Measurements from ENCODE around the gene SOX11.

SOX11 gene

DNA sequence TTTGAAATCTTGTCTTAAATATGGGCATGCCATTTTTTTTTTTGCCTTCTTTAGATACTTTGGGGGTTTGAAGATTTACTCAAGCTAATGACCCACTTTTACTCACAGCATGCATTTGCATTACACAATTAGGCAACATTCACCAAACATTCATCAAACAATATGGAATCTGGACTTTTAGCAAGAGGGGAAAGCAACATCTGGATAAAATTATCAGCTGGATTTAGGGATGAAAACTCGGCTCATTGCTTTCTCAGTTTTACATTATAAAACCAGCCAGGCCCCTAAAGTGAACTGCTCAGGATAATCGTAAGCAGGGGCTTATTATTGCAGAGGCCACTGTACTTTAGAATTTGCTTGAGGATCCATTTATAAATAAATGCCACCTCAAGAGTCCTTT, 44.7 kb downstream of the SOX11 start:
- Histone ChIP-seq H3K36me3 (ENCODE audit: control insufficient read depth, insufficient read depth, low read length) (no peaks in the 10 kb centered on the region), H3K27ac (ENCODE audit: low read length) (no peak overlapping the region), H3K4me1 (ENCODE audit: control insufficient read depth, insufficient read depth, low read length) (no peaks in the 10 kb centered on the region), H3K4me3 (ENCODE audit: low read length) (no peak overlapping the region), H3K9me3 (ENCODE audit: control insufficient read depth, insufficient read depth, low read length) (no peaks in the 10 kb centered on the region), H3K27me3 (ENCODE audit: control insufficient read depth, insufficient read depth, low read length) (no peaks in the 10 kb centered on the region)
- no peak for DNase-seq (ENCODE audit: low read depth, low spot score)
- no CpG with 5 or more reads among the region's 2 CpGs for WGBS (ENCODE audit: insufficient coverage, insufficient read length)

DNA sequence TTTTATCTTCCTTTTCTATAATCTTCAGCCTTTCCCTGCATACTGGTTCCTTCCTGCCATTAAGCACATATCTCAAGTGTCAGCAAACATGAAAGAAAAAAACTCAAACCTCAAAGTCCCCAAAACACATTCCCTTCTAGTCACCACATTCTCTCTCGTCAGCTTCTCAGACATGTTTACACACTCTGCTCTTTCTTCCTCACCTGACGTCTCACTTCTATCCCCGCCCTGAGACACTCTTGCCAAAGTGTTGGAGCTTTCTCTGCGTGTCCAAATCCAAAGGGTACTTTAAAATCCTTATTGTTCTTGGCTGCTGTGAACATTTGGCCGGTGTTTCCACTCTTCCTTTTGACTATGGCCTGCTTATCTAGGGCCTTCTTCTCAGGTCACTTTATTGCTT, 47.9 kb downstream of the SOX11 start:
- H3K9me3 ChIP-seq (ENCODE audit: control insufficient read depth, insufficient read depth, low read length), result no peaks in the 10 kb centered on the region; the same call in 1 of the 2 replicates
- no peaks in the 10 kb centered on the region for H3K36me3 ChIP-seq (ENCODE audit: control insufficient read depth, insufficient read depth, low read length)
- no peak overlapping the region for H3K4me3 ChIP-seq (ENCODE audit: low read length)
- WGBS (ENCODE audit: insufficient coverage, insufficient read length), result no CpG with 5 or more reads among the region's 5 CpGs
- peaks cover 2% of the 10 kb centered on the region; the same call in 1 of the 2 replicates for H3K4me1 ChIP-seq (ENCODE audit: control insufficient read depth, insufficient read depth, low read length)
- no peak overlapping the region for H3K27ac ChIP-seq (ENCODE audit: low read length)
- DNase-seq (ENCODE audit: low read depth, low spot score), result no peak
- no peaks in the 10 kb centered on the region for H3K27me3 ChIP-seq (ENCODE audit: control insufficient read depth, insufficient read depth, low read length)

DNA sequence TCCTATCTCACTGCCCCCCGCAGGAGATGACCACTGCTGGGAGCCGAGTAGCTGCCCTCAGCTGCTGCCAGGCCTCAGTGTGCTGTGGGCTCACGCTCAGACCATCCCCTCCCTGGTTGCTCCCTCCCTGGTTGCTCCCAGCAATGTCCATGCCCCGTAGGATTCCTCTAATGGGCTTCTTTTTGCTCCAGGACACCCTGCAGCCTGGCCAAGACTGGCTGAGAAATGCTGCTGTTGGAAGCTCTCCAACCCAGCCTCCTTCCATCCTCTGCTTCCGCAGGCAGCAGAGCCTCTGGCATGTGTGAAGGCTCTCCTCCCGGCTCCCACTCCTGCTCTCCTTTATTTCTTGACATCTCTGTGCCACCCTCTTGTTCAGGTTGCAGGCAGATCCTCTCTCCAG, 48.6 kb downstream of the SOX11 start:
- no peak overlapping the region for H3K27ac ChIP-seq (ENCODE audit: low read length)
- H3K9me3 ChIP-seq (ENCODE audit: control insufficient read depth, insufficient read depth, low read length), result no peaks in the 10 kb centered on the region; the same call in 1 of the 2 replicates
- no peaks in the 10 kb centered on the region for H3K36me3 ChIP-seq (ENCODE audit: control insufficient read depth, insufficient read depth, low read length)

DNA sequence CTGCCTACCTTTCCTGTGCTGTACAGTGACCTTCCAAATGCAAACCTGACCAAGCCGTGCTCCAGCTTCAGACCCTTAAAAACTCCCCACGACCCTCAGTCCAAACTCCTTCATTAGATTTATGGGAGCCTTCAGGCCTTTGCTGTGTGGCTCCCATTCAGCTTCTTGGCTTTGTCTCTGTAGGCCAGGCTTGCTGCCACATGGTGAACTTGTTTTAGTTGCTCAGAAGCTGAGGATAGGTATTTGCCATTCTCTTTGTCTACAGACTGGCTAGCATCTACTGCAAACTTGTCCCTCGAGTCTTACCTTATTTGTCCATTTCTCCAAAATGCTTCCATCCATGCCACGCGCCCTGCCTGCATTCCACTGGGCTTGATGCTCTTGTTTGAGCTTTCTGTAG, 49.1 kb downstream of the SOX11 start:
- no peaks in the 10 kb centered on the region for H3K27me3 ChIP-seq (ENCODE audit: control insufficient read depth, insufficient read depth, low read length)
- H3K9me3 ChIP-seq (ENCODE audit: control insufficient read depth, insufficient read depth, low read length), result no peaks in the 10 kb centered on the region; the same call in 1 of the 2 replicates
- peaks cover 4% of the 10 kb centered on the region; the same call in 1 of the 2 replicates for H3K4me1 ChIP-seq (ENCODE audit: control insufficient read depth, insufficient read depth, low read length)
- H3K27ac ChIP-seq (ENCODE audit: low read length), result no peak overlapping the region
- H3K36me3 ChIP-seq (ENCODE audit: control insufficient read depth, insufficient read depth, low read length), result no peaks in the 10 kb centered on the region
- H3K4me3 ChIP-seq (ENCODE audit: low read length), result no peak overlapping the region
- WGBS (ENCODE audit: insufficient coverage, insufficient read length), result no CpG with 5 or more reads among the region's 5 CpGs
- DNase-seq (ENCODE audit: low read depth, low spot score), result no peak

More for the DNA sequence above, 48.6 kb downstream of the SOX11 start:
- Histone ChIP-seq H3K4me1 (ENCODE audit: control insufficient read depth, insufficient read depth, low read length) (peaks cover 4% of the 10 kb centered on the region; the same call in 1 of the 2 replicates), H3K27me3 (ENCODE audit: control insufficient read depth, insufficient read depth, low read length) (no peaks in the 10 kb centered on the region), H3K4me3 (ENCODE audit: low read length) (no peak overlapping the region)
- no peak for DNase-seq (ENCODE audit: low read depth, low spot score)
- no CpG with 5 or more reads among the region's 6 CpGs for WGBS (ENCODE audit: insufficient coverage, insufficient read length)

DNA sequence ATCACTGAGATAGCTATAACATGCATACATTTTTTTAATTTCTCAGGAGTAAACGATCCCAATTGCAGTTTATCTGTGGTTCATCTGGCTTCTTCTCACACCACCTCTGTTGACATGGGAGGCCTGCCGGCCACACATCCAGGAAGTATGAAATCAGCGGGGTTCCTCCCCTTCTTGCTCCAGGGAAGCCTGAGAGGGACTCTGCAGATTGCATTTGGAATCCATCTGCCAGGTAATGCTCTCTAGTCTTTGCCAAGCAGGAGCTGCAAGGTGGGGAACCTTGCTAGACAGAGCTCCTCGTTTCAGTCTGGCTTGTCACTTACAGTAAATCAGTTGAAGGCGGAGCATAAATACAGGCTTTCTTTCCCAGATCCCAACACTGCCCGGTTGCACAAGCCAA, 49.9 kb downstream of the SOX11 start:
- no peak overlapping the region for H3K4me3 ChIP-seq (ENCODE audit: low read length)
- no CpG with 5 or more reads among the region's 6 CpGs for WGBS (ENCODE audit: insufficient coverage, insufficient read length)
- H3K4me1 ChIP-seq (ENCODE audit: control insufficient read depth, insufficient read depth, low read length), result peaks cover 4% of the 10 kb centered on the region; the same call in 1 of the 2 replicates
- no peaks in the 10 kb centered on the region; the same call in 1 of the 2 replicates for H3K9me3 ChIP-seq (ENCODE audit: control insufficient read depth, insufficient read depth, low read length)
- no peak for DNase-seq (ENCODE audit: low read depth, low spot score)
- H3K27ac ChIP-seq (ENCODE audit: low read length), result no peak overlapping the region
- H3K36me3 ChIP-seq (ENCODE audit: control insufficient read depth, insufficient read depth, low read length), result no peaks in the 10 kb centered on the region
- H3K27me3 ChIP-seq (ENCODE audit: control insufficient read depth, insufficient read depth, low read length), result no peaks in the 10 kb centered on the region

DNA sequence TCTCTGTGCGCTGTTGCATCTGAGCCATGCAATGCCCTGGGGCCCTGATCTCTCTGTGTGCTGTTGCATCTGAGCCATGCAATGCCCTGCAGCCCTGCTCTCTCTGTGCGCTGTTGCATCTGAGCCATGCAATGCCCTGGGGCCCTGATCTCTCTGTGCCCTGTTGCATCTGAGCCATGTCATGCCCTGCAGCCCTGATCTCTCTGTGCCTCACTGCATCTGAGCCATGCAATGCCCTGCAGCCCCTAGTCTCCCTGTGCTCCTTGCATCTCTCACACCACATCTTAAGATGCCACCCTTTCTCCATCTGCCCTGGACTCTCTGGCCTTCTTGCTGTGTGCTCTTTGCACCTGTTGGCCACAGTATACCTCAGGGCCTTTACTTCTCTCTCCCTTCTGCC, 56.2 kb downstream of the SOX11 start:
- no peak overlapping the region for H3K27ac ChIP-seq (ENCODE audit: low read length)
- peaks cover 4% of the 10 kb centered on the region; the same call in 1 of the 2 replicates for H3K4me1 ChIP-seq (ENCODE audit: control insufficient read depth, insufficient read depth, low read length)
- DNase-seq (ENCODE audit: low read depth, low spot score), result no peak
- no peak overlapping the region for H3K4me3 ChIP-seq (ENCODE audit: low read length)
- H3K27me3 ChIP-seq (ENCODE audit: control insufficient read depth, insufficient read depth, low read length), result no peaks in the 10 kb centered on the region
- H3K9me3 ChIP-seq (ENCODE audit: control insufficient read depth, insufficient read depth, low read length), result no peaks in the 10 kb centered on the region
- whole genome bisulfite sequencing (ENCODE audit: insufficient coverage, insufficient read length), result no CpG with 5 or more reads among the region's 2 CpGs
- H3K36me3 ChIP-seq (ENCODE audit: control insufficient read depth, insufficient read depth, low read length), result no peaks in the 10 kb centered on the region

DNA sequence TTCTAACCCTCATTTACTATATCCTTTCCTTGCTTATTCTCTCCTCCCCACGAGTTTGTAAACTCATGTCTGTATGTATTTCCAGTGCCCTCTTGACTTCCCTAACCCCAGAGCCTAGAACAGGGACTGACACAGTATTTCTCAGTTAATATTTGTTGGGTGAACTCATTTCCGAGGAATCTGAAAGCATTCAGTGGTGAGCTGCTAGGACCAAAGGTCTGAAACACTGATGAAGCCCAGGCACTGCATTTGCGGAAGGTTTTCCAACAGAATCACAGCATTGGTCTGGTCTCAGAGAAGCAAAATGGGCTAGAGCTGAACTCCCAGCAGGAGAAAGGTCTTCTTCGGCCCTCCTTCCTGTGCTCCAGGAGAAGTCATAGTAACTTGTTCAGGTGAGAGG, 56.8 kb downstream of the SOX11 start:
- Histone ChIP-seq H3K4me1 (ENCODE audit: control insufficient read depth, insufficient read depth, low read length) (peaks cover 4% of the 10 kb centered on the region; the same call in 1 of the 2 replicates), H3K27me3 (ENCODE audit: control insufficient read depth, insufficient read depth, low read length) (no peaks in the 10 kb centered on the region), H3K27ac (ENCODE audit: low read length) (no peak overlapping the region), H3K4me3 (ENCODE audit: low read length) (no peak overlapping the region), H3K9me3 (ENCODE audit: control insufficient read depth, insufficient read depth, low read length) (no peaks in the 10 kb centered on the region), H3K36me3 (ENCODE audit: control insufficient read depth, insufficient read depth, low read length) (no peaks in the 10 kb centered on the region)
- no peak for DNase-seq (ENCODE audit: low read depth, low spot score)
- WGBS (ENCODE audit: insufficient coverage, insufficient read length), result no CpG with 5 or more reads among the region's 4 CpGs

DNA sequence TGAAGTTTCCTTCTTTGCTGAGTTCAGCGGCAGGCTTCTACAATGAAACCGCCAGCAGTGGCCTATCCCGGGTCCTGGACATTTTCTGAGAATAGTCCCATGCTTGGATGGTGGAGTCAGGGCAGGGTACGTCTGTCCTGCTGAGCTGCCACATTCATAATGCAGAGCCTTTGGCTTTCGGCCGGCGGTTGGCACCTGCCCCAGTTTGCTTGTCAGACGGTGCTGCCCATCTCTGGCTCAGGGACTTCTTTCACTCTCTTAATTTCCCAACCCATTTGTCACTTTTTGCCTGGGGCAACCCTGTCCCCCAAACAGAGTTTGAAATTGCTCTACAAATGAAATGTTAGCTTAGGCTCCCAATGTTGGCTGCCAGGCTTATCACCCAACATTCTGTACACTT, 57.2 kb downstream of the SOX11 start:
- H3K27ac ChIP-seq (ENCODE audit: low read length), result no peak overlapping the region

More for the DNA sequence above, 57.2 kb downstream of the SOX11 start:
- no CpG with 5 or more reads among the region's 8 CpGs for WGBS (ENCODE audit: insufficient coverage, insufficient read length)
- H3K27me3 ChIP-seq (ENCODE audit: control insufficient read depth, insufficient read depth, low read length), result no peaks in the 10 kb centered on the region
- H3K4me3 ChIP-seq (ENCODE audit: low read length), result no peak overlapping the region
- DNase-seq (ENCODE audit: low read depth, low spot score), result no peak
- H3K9me3 ChIP-seq (ENCODE audit: control insufficient read depth, insufficient read depth, low read length), result no peaks in the 10 kb centered on the region
- no peaks in the 10 kb centered on the region for H3K36me3 ChIP-seq (ENCODE audit: control insufficient read depth, insufficient read depth, low read length)
- peaks cover 2% of the 10 kb centered on the region; the same call in 1 of the 2 replicates for H3K4me1 ChIP-seq (ENCODE audit: control insufficient read depth, insufficient read depth, low read length)

Data from iPS DF 6.9 (cell line).